ENCODE results near the gene NDRG4.

DNA sequence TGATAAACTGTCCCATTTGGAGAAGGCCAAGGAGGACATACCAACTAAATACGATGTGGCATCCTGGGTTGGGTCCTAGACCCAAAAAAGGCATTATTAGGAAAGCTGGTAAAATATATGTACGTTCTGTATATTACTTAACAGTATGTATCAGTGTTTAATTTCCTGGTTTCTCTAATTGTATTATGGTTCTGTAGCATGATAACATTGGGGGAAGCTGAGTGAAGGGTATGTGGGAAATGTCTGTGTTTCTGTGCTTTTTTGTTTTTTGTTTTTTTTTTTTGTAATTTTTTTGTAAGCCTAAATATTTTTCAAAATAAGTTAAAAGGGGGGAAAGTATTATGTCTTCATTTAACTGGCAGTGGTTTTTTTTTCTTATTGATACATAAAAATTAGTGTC lies 21.5 kb upstream of the NDRG4 start:
- TF ChIP-seq, protein P1, sequence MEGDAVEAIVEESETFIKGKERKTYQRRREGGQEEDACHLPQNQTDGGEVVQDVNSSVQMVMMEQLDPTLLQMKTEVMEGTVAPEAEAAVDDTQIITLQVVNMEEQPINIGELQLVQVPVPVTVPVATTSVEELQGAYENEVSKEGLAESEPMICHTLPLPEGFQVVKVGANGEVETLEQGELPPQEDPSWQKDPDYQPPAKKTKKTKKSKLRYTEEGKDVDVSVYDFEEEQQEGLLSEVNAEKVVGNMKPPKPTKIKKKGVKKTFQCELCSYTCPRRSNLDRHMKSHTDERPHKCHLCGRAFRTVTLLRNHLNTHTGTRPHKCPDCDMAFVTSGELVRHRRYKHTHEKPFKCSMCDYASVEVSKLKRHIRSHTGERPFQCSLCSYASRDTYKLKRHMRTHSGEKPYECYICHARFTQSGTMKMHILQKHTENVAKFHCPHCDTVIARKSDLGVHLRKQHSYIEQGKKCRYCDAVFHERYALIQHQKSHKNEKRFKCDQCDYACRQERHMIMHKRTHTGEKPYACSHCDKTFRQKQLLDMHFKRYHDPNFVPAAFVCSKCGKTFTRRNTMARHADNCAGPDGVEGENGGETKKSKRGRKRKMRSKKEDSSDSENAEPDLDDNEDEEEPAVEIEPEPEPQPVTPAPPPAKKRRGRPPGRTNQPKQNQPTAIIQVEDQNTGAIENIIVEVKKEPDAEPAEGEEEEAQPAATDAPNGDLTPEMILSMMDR (IDR thresholded peaks at IDR 0.05) = no peak
- TF ChIP-seq POLR2A (IDR thresholded peaks at IDR 0.05) = no peak
